Measurements from ENCODE around the gene ARMH2.
"Not testable (repeated sequence)": the region's sequence is repeated elsewhere in the genome, so short reads cannot be mapped to it uniquely, and the experiment has no call there.

The ARMH2 gene

GRCh38 chr6:24761851-24762250 lies 36.9 kb downstream of the ARMH2 start:
- no peak for DNase-seq

- no peak for DNase-seq
These were observed 37.4 kb downstream of the ARMH2 start for GRCh38 chr6:24761193-24761835.

GRCh38 chr6:24760210-24760609 lies 38.5 kb downstream of the ARMH2 start:
- no peak for DNase-seq

- DNase-seq = no peak
These were observed 39.0 kb downstream of the ARMH2 start for GRCh38 chr6:24759718-24760117.

GRCh38 chr6:24757611-24758010 lies 41.1 kb downstream of the ARMH2 start:
- DNase-seq = no peak

GRCh38 chr6:24755279-24755678 lies 43.4 kb downstream of the ARMH2 start:
- no peak for DNase-seq

GRCh38 chr6:24754378-24754777 lies 44.3 kb downstream of the ARMH2 start:
- not testable (repeated sequence) for DNase-seq

GRCh38 chr6:24753545-24753944 lies 45.2 kb downstream of the ARMH2 start:
- no peak for DNase-seq

GRCh38 chr6:24752917-24753492 lies 45.7 kb downstream of the ARMH2 start:
- no peak for DNase-seq

GRCh38 chr6:24752503-24752902 lies 46.2 kb downstream of the ARMH2 start:
- DNase-seq = no peak

- not testable (repeated sequence) for DNase-seq
These were observed 47.8 kb downstream of the ARMH2 start for GRCh38 chr6:24750878-24751277.

GRCh38 chr6:24749297-24749696 lies 49.4 kb downstream of the ARMH2 start:
- no peak for DNase-seq

Data from CD4-positive, alpha-beta T cell treated with Interferon gamma for 1 hour (primary cell).